Measurements from ENCODE around the gene DOCK8.

GRCh38 chr9:365436-365835 is 150.8 kb downstream of the DOCK8 start:
- TF ChIP-seq CTCF (conservative IDR thresholded peaks at IDR 0.05) (no peak), ZFX (IDR thresholded peaks at IDR 0.05) (no peak)

Data from C4-2B (cell line).